ENCODE data around the gene TMSB15B. TPM values are rescaled to one million over a fixed set of nuclear protein-coding genes. Genes with fewer than 3 reads are reported as not detected.
"Not testable (repeated sequence)": the region's sequence is repeated elsewhere in the genome, so short reads cannot be mapped to it uniquely, and the experiment has no call there.

TMSB15B gene
- total RNA-seq, 4 donors from 2014 or later, result 0.34 to 8.1 (median 1.2) TPM

GRCh38 chrX:103949506-103949905 lies 12.9 kb upstream of the TMSB15B start:
- H3K4me3 ChIP-seq (replicated peaks in 1 of 3), result no peak overlapping the region
- no peaks in the 10 kb centered on the region for H3K27me3 ChIP-seq
- WGBS, 2 donors, result 70 to 77% methylated on average over 1 of the region's 1 CpG
- TF ChIP-seq CTCF (IDR thresholded peaks at IDR 0.05), result no peak
- no peak for TF ChIP-seq POLR2A (IDR thresholded peaks at IDR 0.05)
- H3K36me3 ChIP-seq, result no peaks in the 10 kb centered on the region
- H3K9me3 ChIP-seq, result no peaks in the 10 kb centered on the region
- no peaks in the 10 kb centered on the region for H3K4me1 ChIP-seq
- no peak overlapping the region for H3K27ac ChIP-seq
- DNase-seq, result no peak
- intact Hi-C loops (cut with DNase I), result no loop called here

GRCh38 chrX:103953353-103953752 lies 9.1 kb upstream of the TMSB15B start:
- no peaks in the 10 kb centered on the region for H3K9me3 ChIP-seq
- H3K4me1 ChIP-seq, result no peaks in the 10 kb centered on the region
- intact Hi-C loops (cut with DNase I), result no loop called here
- no peak overlapping the region for H3K4me3 ChIP-seq (replicated peaks in 1 of 3)
- TF ChIP-seq CTCF (IDR thresholded peaks at IDR 0.05) (no peak), POLR2A (IDR thresholded peaks at IDR 0.05) (no peak)
- WGBS, 2 donors, result 100% methylated on average over 1 of the region's 4 CpGs; no CpG with 5 or more reads in 1 of the 2 donors
- no peaks in the 10 kb centered on the region for H3K27me3 ChIP-seq
- H3K36me3 ChIP-seq, result no peaks in the 10 kb centered on the region
- H3K27ac ChIP-seq, result no peak overlapping the region
- DNase-seq, result no peak

DNA sequence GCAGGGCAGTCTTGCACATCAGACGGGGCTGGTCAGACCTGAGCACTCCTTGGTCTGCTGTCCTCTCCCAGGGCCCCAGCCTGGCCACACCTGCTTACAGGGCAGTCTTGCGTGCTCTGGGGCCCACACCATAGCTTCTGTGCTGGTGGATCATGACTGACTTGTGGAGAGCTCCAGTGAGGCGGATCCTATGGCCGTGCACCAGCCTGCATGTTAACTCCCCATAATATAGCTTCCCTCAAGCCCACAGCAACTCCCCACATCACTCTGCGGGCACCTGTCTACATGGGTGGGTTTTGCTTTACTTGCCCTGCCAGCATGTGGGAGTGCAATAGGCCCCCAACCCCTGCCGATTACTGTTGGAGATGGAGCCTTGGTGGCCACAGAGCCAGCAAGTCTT lies 8.2 kb upstream of the TMSB15B start:
- 80% methylated on average over 1 of the region's 6 CpGs; no CpG with 5 or more reads in 1 of the 2 donors for WGBS, 2 donors
- Histone ChIP-seq H3K4me3 (replicated peaks in 1 of 3) (no peak overlapping the region), H3K4me1 (no peaks in the 10 kb centered on the region), H3K27ac (no peak overlapping the region), H3K9me3 (no peaks in the 10 kb centered on the region), H3K27me3 (no peaks in the 10 kb centered on the region), H3K36me3 (no peaks in the 10 kb centered on the region)
- TF ChIP-seq CTCF (IDR thresholded peaks at IDR 0.05), result no peak
- no peak for TF ChIP-seq POLR2A (IDR thresholded peaks at IDR 0.05)
- intact Hi-C loops (cut with DNase I), result no loop called here
- DNase-seq, result no peak

DNA sequence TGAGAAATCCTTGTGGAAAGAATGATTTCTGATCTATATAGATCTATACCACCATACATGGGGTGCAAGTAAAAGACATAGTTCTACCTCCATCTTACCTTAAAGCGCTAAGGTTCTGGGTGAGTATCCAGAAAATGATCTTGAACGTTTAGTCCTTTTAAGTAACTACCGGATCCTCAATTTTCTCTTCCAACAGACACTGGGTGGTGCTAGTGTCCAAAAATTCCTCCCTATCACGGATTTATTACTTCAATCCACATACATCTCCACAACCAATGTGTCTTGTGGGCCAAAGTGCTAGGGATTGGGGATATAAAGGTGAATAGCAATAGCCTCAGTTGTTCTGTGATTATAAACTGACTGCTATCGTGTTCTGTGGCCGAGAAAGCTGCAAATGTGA lies 1.8 kb upstream of the TMSB15B start:
- DNase-seq; H3K9me3 ChIP-seq; H3K27ac ChIP-seq; H3K4me1 ChIP-seq; H3K36me3 ChIP-seq; H3K27me3 ChIP-seq; intact Hi-C loops (cut with DNase I); H3K4me3 ChIP-seq (replicated peaks in 1 of 3): not testable (repeated sequence)
- WGBS, 2 donors, result no CpG with 5 or more reads among the region's 6 CpGs

GRCh38 chrX:103983508-103983907 lies 21.1 kb downstream of the TMSB15B start:
- H3K4me1 ChIP-seq; H3K4me3 ChIP-seq (replicated peaks in 1 of 3); H3K36me3 ChIP-seq; intact Hi-C loops (cut with DNase I); H3K9me3 ChIP-seq; DNase-seq; H3K27me3 ChIP-seq; H3K27ac ChIP-seq: not testable (repeated sequence)
- no CpG with 5 or more reads among the region's 13 CpGs for WGBS, 2 donors

- DNase-seq, result no peak
- Histone ChIP-seq H3K4me1 (no peaks in the 10 kb centered on the region), H3K4me3 (replicated peaks in 1 of 3) (no peak overlapping the region), H3K27me3 (peaks cover 4% of the 10 kb centered on the region), H3K36me3 (no peaks in the 10 kb centered on the region), H3K9me3 (no peaks in the 10 kb centered on the region), H3K27ac (no peak overlapping the region)
- no peak for TF ChIP-seq POLR2A (IDR thresholded peaks at IDR 0.05)
- TF ChIP-seq CTCF (IDR thresholded peaks at IDR 0.05), result no peak
- 63 to 64% methylated on average over 5 of the region's 5 CpGs for WGBS, 2 donors
- intact Hi-C loops (cut with DNase I), result no loop called here
Observed at GRCh38 chrX:103999234-103999633, 36.8 kb downstream of the TMSB15B start.

Measured in thyroid gland (tissue), 4 donors.